ENCODE results near the gene PLD6.
"Not testable (repeated sequence)": the region's sequence is repeated elsewhere in the genome, so short reads cannot be mapped to it uniquely, and the experiment has no call there.

Gene PLD6

GRCh38 chr17:17198281-17198680 is 7.9 kb downstream of the PLD6 start:
- DNase-seq (ENCODE audit: low read depth) = no peak

- DNase-seq (ENCODE audit: low read depth) = no peak
Measured at GRCh38 chr17:17196776-17197175, 9.4 kb downstream of the PLD6 start.

- DNase-seq (ENCODE audit: low read depth) = not testable (repeated sequence)
Measured at GRCh38 chr17:17195466-17195865, 10.7 kb downstream of the PLD6 start.

- no peak for DNase-seq (ENCODE audit: low read depth)
Measured at GRCh38 chr17:17191961-17192381, 14.2 kb downstream of the PLD6 start.

- no peak for DNase-seq (ENCODE audit: low read depth)
Measured at GRCh38 chr17:17191346-17191792, 14.8 kb downstream of the PLD6 start.

GRCh38 chr17:17190188-17190587 is 15.9 kb downstream of the PLD6 start:
- DNase-seq (ENCODE audit: low read depth) = no peak

- DNase-seq (ENCODE audit: low read depth) = no peak
Measured at GRCh38 chr17:17189559-17189958, 16.6 kb downstream of the PLD6 start.

GRCh38 chr17:17188586-17188985 is 17.5 kb downstream of the PLD6 start:
- DNase-seq (ENCODE audit: low read depth) = no peak

- no peak for DNase-seq (ENCODE audit: low read depth)
Measured at GRCh38 chr17:17186551-17187505, 19.3 kb downstream of the PLD6 start.

GRCh38 chr17:17186051-17186450 is 20.1 kb downstream of the PLD6 start:
- DNase-seq (ENCODE audit: low read depth) = no peak

- not testable (repeated sequence) for DNase-seq (ENCODE audit: low read depth)
Measured at GRCh38 chr17:17184985-17185757, 21.0 kb downstream of the PLD6 start.

GRCh38 chr17:17183744-17184143 is 22.4 kb downstream of the PLD6 start:
- no peak for DNase-seq (ENCODE audit: low read depth)

GRCh38 chr17:17182598-17183136 is 23.5 kb downstream of the PLD6 start:
- no peak for DNase-seq (ENCODE audit: low read depth)

- DNase-seq (ENCODE audit: low read depth) = no peak
Measured at GRCh38 chr17:17181666-17182597, 24.2 kb downstream of the PLD6 start.

- no peak for DNase-seq (ENCODE audit: low read depth)
Measured at GRCh38 chr17:17180741-17181525, 25.2 kb downstream of the PLD6 start.

- no peak for DNase-seq (ENCODE audit: low read depth)
Measured at GRCh38 chr17:17180141-17180603, 26.0 kb downstream of the PLD6 start.

- no peak for DNase-seq (ENCODE audit: low read depth)
Measured at GRCh38 chr17:17179371-17179827, 26.7 kb downstream of the PLD6 start.

- no peak for DNase-seq (ENCODE audit: low read depth)
Measured at GRCh38 chr17:17177176-17177575, 29.0 kb downstream of the PLD6 start.

GRCh38 chr17:17176341-17176740 is 29.8 kb downstream of the PLD6 start:
- no peak for DNase-seq (ENCODE audit: low read depth)

GRCh38 chr17:17175917-17176316 is 30.2 kb downstream of the PLD6 start:
- DNase-seq (ENCODE audit: low read depth) = no peak
